NCI-H1436 treated with DMSO at 0.1 percent for 48 hours (cell line): Measurements from ENCODE around the gene BSDC1.
"Not testable (repeated sequence)": the region's sequence is repeated elsewhere in the genome, so short reads cannot be mapped to it uniquely, and the experiment has no call there.

ENCODE experiments used
- DNase-seq: peaks from one replicate; lab custom pipeline; 2025; lab: John Stamatoyannopoulos, UW

The BSDC1 gene

GRCh38 chr1:32394141-32394889 lies at the start of gene BSDC1:
Gene BSDC1, minus strand, starts transcription at chr1:32394441. Its CDS starts 27 bp downstream, at chr1:32394414.
- peak; percentile 86 for DNase-seq

DNA sequence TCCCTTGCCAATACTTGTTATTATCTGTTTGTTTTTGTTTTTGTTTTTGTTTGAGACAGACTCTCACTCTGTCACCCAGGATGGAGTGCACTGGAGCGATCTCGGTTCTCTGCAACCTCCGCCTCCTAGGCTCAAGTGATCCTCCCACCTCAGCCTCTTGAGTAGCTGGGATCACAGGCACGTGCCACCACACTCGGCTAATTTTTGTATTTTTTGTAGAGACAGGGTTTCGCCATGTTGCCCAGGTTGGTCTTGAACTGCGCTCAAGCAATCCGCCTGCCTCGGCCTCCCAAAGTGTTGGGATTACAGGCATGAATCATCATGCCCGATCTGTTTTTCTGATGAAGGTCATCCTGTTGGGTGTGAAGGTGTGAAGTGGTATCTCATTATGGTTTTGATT lies 47.2 kb upstream of the BSDC1 start:
- DNase-seq = not testable (repeated sequence)

DNA sequence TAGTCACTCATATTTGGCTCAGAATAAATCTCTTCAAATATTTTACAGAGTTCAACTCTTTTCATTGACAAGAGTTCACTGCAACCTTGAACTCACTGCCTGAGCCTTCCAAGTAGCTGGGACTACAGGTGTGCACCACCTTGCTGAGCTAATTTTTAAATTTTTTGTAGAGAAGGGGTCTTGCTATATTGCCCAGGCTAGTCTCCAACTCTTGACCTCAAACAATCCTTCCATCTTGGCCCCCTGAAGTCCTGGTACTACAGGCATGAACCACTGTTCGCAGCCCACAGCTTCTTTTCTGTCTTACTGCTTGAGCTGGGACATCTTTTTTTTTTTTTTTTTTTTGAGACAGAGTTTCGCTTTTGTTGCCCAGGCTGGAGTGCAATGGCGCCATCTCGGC lies 44.5 kb upstream of the BSDC1 start:
- not testable (repeated sequence) for DNase-seq

DNA sequence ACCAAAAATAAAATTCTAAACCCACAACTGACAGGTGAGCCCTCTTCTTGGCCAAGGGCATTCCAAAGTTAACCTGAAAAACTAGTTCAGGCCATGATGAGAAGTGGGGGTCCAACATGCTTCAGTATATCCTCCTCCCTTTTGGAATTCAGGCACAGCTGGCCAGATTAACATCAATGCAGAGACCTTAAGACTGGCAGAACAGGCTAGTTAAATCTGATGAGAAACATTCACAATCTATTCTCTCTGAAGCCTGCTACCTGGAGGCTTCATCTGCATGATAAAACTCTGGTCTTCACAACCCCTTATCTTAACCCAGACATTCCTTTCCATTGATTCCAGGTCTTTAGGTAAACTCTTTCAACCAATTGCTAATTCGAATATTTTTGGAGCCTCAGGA lies 43.9 kb upstream of the BSDC1 start:
- no peak for DNase-seq

- no peak for DNase-seq
Observed at GRCh38 chr1:32431736-32432400, 37.6 kb upstream of the BSDC1 start.

DNA sequence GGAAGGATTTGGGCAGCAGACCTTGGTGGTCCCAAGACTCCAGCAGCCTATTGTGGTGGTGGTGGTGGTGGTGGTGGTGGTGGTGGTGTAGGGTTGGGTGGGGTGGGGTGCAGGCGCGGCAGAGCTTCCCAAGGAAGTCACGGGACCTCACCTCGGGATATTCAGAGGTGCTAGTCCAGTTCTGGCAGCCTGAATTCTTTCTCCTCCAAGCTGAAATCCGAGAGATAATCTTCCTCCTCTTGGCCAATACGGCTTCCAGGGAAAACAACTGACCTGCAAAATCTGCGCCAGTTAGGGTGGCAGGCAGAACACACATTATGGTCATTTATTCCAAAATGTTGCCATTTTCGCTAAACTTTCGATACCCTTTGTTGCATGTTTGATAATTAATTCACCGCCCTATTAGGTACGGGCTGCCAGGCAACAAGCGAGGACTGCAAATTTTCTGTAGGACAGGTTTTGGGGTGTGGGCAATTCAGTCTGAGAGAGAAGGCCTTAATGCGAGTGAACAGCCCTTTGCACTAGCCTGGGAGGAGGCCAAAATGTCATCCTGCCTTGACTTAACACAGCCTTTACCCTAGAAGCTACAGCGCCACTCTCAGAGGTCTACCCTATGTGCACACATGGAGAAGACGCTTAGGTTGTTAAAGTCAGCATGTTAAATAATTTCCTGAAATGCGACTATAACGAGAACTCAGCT lies 33.2 kb upstream of the BSDC1 start:
- no peak for DNase-seq

GRCh38 chr1:32426489-32427255 lies 32.4 kb upstream of the BSDC1 start:
- no peak for DNase-seq

DNA sequence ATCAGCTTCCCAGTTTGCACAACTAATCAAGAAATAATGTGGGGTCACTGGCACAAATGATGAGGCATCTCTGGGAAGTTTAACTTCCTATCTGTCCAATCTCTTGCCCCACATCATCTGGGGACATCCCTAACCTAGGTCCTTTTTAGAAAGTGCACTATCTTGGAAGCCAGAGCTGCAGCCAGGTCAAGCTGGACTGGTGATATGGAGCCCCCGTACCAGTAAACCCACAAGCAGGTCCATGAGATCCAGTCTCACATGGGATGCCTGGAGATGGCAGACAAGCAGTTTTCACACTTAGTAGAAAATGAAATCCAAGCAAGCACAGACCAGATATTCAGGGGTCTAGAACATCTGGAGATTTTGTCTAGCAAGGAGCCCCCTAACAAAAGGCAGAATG lies 27.5 kb upstream of the BSDC1 start:
- DNase-seq = no peak

- no peak for DNase-seq
Observed at GRCh38 chr1:32414186-32414886, 20.1 kb upstream of the BSDC1 start.

DNA sequence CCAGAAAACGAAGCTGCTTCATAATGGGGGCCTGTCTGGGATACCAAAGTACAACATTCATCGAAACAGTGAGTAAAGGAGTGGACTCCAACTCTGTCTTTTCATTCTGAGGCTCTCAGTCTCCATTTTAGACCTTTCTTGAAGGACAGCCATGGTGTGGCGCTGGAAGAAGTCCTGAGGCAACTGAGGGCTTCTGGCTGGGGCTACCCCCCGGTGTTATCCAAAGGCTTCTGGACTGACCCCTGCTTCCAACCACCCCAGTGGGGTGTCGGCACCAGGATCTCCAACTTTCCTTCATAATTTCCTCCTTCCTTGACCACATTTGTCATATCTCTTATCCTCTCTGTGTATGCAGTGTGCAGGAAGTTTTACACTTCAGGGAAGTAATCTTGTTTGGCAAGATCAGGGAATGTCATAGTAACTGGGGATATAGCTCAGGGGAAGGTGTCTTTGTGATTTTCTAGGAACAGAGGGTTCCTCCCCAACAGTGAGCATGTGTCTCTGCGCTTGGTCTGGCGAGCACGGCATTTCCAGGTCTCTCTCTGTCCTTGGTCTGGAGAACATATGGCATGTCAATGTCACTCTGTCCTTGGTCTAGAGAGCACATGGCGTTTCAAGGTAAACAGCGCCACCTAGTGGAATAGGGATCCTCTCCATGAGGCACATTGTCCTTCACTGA lies 19.4 kb upstream of the BSDC1 start:
- no peak for DNase-seq

- no peak for DNase-seq
Observed at GRCh38 chr1:32411261-32411660, 17.0 kb upstream of the BSDC1 start.

- DNase-seq = no peak
Observed at GRCh38 chr1:32406629-32407111, 12.4 kb upstream of the BSDC1 start.

DNA sequence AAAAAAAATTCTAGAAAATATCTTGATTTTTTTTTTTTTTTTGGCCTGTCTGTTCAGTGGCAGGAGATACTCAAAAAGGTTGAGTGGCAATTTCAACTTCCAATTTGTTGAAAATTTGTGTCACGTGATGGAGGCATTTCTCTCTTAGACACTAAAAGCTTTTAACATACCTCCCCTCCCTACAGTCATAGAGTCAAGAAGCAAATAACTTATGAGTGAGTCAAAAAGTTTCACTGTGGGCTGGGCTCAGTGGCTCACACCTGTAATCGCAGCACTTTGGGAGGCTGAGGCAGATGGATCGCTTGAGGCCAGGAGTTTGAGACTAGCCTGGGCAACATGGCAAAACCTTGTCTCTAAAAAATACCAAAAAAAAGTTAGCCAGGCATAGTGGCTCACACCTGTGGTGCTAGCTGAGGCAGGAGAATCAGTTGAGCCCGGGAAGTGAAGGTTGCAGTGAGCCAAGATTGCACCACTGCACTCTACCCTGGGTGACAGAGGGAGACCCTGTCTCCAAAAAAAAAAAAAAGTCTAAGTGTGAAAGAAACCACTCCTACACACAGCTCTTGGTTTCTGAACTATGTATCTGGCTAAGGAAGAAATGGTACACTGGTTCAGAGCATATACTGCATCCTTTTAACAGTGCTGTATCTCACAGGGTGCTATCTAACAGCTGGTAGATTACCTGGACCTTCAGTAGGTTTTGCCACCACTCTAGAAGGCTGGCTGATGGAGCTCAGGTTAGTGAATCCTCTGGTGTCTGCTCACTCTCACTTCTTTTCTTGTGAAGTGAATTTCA lies 11.6 kb upstream of the BSDC1 start:
- no peak for DNase-seq

GRCh38 chr1:32404946-32405345 lies 10.7 kb upstream of the BSDC1 start:
- no peak for DNase-seq

DNA sequence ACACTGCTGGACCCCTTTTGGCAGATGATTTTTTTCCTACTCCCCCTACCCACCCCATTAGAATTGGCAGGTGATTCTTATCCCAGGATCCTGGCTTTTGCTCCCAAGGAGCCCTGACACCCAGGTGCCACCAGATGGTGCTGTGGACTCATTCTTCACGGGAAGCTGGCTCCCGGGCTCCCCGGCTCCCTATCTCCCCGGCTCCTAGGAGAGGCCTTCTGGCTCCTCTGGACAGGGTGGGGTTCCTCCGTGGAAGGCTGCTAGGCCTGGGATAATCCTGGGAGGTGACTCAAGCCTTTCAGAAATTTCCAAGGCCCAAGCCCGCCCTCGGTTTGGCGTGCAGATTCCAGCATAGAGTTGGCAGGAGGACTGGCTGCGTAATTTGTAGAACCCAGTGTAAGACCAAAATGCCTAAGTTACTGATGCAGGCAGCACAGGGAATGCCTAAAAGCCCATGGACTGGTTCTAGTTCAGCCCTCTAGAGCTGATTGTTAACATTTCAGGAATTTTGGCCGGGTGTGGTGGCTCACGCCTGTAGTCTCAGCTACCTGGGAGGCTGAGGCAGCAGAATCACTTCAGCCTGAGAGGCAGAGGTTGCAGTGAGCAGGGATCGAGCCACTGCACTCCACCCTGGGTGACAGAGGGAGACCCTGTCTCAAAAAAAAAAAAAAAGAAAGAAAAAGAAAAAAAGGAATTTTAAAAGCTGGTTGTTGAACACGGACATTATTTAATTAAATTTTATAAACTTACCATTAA lies 6.8 kb upstream of the BSDC1 start:
- DNase-seq = peak; percentile 1

- DNase-seq = no peak
Observed at GRCh38 chr1:32399843-32400242, 5.6 kb upstream of the BSDC1 start.

- no peak for DNase-seq
Observed at GRCh38 chr1:32398401-32398800, 4.2 kb upstream of the BSDC1 start.

DNA sequence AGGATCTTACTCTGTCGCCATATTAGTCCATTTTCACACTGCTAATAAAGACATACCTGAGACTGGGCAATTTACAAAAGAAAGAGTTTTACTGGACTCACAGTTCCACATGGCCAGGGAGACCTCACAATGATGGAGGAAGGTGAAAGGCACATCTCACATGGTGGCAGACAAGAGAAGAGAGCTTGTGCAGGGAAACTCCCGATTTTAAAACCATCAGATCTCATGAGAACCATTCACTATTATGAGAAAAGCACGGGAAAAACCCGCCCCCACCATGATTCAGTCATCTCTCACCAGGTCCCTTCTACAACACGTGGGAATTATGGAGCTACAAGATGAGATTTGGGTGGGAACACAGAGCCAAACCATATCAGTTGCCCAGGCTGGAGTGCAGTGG lies 2.3 kb upstream of the BSDC1 start:
- DNase-seq = not testable (repeated sequence)

GRCh38 chr1:32394890-32395432 lies 720 bp upstream of the BSDC1 start:
- no peak for DNase-seq
